ENCODE results near the gene PCID2.
"Not testable (repeated sequence)": the region's sequence is repeated elsewhere in the genome, so short reads cannot be mapped to it uniquely, and the experiment has no call there.

Gene PCID2

DNA sequence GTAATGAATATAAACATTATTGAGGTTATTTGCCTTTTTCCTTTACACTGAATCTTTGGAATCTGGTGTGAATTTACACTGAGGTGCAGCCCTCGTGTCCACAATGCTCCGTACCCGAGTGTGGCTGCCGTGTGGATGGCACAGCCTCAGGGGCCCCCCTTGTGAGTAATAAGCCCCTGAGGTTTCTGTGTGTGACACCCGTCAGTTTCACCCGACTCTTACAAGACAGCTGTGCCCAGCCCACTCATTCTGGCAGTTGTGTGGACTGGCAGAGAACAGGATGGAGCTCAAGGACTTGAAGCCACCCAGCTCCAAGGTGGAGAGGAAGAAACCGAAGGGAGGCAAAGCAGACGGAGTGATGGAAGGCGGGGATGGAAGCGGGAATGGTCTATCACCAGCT, 42.2 kb downstream of the PCID2 start:
- DNase-seq (ENCODE audit: low read depth): no peak

DNA sequence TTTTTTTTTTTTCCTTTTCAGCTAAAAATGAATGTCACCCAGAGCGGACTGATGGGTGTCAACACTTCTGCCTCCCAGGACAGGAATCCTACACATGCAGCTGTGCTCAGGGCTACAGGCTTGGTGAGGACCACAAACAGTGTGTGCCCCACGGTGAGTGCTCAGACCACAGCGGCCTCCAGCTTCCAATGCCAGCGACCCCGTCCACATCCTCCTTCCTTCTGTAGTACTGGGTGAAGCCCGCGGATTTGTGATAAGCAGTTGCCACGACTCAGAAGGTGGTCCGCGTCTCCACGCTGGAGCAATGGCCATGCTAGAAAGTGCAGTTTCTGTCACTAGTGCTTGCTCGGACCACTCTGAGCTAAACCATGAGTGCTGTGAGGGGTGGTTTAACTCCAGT, 44.0 kb downstream of the PCID2 start:
- no peak for DNase-seq (ENCODE audit: low read depth)

DNA sequence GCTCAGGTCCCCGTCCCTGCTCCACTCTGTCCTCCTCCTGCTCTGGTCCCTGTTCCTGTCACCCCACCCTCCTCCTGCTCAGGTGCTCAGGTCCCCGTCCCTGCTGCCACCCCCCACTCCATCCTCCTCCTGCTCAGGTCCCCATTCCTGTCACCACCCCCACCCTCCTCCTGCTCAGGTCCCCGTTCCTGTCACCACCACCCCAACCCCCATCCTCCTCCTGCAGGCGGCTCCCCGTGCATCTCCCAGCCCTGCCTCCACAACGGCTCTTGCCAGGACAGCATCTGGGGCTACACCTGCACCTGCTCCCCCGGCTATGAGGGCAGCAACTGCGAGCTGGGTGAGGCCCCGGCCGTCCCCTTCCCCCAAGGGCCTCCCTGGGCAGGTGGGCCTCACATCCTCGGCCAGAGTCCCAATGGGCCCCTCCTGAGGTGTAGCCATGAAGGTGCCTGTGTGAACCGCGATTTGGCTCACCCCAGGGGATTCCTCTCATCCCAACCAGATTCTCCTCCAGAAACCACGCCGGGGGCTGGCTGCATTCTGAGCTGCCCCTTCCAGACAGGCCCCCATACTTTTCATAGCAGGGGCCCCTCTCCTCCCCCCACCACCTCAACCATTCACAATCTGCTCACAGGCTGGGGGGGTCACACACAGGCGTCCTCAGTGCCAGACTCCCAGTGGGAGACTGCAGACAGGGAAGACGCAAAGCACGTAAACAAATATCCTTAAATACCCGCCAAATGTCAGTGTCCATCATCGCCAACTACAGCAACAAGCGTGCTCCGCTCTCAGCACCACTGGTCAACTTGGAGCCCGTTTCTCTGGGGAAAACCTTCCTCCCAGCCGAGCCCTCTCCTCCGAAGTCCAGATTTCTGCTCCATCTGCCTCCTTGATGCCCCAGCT, 45.4 kb downstream of the PCID2 start:
- DNase-seq (ENCODE audit: low read depth): no peak

DNA sequence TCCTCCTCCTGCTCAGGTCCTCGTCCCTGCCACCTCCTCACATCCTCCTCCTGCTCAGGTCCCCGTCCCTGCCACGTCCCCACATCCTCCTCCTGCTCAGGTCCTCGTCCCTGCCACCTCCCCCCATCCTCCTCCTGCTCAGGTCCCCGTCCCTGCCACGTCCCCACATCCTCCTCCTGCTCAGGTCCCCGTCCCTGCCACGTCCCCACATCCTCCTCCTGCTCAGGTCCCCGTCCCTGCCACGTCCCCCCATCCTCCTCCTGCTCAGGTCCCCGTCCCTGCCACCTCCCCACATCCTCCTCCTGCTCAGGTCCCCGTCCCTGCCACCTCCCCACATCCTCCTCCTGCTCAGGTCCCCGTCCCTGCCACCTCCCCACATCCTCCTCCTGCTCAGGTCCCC, 46.5 kb downstream of the PCID2 start:
- not testable (repeated sequence) for DNase-seq (ENCODE audit: low read depth)

DNA sequence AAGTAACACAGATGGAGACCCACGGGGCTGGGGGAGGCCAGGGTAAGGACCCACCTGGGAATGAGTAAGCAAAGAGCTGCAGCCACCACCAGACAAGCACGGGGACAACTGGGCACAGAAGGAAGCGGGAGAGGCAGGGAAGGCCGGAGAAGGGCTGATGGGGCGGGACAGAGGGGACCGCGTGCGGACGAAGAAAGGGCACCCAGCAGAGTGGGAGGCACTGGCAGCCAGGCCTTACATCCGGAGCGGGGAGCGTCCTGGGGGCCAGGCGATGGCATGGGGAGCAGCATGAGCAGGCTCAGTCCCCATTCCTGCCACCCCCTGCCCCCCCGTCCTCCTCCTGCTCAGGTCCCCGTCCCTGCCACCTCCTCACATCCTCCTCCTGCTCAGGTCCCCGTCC, 47.0 kb downstream of the PCID2 start:
- DNase-seq (ENCODE audit: low read depth): no peak

DNA sequence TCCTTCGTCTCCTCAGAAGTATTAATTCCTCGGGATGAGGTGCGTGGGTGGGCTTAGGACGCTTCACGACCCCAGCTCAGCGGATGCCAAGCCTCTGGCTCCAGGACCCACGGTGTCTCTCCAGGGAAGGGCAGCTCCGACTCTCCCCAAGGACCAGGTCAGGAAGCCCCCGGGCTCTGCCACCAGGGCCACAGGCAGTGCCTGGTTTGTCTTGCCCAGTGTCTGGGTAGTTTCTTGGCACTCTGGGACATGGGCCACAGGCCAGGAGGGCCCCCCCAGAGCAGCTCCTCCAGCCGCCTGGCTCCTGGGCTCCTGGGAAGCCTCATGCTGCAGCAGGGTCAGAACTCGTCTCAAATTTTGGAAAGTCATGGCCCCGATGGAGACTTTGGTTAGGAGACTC, 47.5 kb downstream of the PCID2 start:
- no peak for DNase-seq (ENCODE audit: low read depth)

DNA sequence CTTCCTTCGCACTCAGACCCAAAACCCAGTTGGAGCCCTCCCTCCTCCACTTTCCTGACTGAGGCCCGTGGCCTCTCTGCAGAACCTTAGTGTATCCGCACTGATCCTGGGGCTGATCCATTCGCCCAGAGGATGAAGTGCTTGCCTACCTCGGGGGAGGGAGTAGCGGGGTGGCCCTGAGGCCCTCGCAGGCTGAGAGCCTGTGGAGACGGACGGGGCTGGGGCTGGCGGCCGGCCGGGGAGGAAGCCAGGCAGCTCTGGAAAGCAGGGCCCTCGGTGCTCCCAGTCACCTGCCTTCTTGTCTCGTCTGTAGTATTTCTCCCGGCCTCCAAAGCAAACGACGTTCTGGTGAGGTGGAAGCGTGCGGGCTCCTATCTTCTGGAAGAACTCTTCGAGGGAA, 48.8 kb downstream of the PCID2 start:
- no peak for DNase-seq (ENCODE audit: low read depth)

DNA sequence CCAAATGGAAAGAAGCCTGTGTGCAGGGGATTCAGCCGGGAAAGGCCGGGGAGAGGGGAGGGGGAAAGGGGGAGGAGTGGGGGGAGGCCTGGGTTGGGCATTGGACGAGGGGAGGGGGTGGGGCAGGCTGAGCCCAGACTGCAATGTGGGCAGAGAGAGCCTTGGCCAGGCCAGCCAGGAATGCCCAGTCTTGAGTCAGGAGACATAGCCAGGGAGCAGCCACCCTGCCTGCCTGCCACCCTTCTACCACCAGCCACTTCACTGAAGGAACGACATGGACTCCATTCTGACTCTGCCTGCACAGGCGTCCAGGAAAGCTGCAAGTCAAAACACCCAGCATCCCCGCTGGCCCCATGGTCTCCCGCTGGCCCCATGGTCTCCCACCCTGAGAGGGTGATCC, 49.5 kb downstream of the PCID2 start:
- no peak for DNase-seq (ENCODE audit: low read depth)

DNA sequence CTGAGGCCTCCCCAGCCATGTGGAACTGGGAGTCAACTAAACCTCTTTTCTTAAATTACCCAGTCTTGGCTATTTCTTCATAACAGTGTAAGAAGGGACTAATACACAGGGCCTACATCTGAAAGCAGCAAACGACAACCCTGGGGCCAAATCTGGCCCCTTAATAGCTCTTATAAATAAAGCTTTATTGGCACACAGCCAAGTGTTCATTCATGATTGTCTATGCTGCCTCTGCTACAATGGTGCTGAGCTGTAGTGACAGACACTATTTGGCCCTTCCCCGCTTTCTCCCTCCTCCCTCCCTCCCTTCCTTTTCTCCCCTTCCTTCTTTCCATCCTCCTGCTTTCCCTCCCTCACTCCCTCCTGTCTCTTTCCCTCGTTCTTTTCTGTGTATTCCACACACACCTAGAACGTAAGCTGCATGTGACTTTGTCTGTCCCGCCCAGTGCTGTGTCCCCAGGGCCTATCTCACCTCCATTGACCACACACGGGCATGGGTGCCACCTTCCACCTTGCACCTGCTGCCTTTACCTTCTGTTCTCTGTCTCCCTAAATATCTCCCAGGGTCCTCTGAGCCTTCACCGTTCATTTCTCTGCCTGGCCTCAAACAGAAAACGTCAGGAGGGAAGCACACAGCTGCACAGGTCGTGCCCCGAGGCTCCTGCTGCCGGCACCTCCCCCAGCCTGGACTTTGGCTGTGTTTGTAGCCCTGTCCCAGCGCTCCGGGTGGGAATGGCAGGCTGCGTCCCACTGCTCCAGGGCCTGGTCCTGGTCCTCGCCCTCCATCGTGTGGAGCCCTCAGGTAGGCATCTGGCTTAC, 50.3 kb downstream of the PCID2 start, which contains the start of gene PROZ:
TSS of gene PROZ (plus strand) at position 720 of the 819 bp plus-strand sequence. CDS start at position 733, 13 bp downstream.
- DNase-seq (ENCODE audit: low read depth): no peak

DNA sequence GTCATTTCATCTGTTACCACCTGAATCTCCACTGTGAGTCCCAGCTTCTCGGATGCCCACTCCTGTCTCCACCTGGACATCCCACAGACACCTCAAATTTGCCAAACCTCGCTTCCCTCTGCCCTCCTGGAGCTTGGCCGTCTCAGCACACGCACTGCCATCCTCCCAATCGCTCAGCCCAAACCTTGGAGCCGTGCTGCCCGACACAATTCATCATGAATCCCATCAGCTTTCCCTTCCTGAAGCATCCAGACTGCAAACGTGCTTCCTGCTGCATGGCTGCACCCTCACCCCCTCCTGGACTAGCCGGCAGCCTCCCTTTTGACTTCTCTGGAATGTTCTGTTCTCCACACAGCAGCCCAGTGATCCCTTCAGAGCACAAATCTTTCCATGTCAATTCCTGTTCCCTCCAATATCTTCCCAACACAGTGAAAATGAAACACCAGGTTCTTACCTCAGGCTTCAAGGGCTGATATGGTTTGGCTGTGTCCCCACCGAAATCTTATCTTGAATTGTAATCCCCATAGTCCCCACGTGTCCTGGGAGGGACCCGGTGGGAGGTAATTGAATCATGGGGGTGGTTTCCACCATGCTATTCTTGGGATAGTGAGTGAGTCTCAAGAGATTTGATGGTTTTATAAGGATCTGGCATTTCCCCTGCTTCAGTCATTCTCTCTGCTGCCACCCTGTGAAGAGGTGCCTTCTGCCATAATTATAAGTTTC, 51.1 kb downstream of the PCID2 start:
- DNase-seq (ENCODE audit: low read depth): no peak

DNA sequence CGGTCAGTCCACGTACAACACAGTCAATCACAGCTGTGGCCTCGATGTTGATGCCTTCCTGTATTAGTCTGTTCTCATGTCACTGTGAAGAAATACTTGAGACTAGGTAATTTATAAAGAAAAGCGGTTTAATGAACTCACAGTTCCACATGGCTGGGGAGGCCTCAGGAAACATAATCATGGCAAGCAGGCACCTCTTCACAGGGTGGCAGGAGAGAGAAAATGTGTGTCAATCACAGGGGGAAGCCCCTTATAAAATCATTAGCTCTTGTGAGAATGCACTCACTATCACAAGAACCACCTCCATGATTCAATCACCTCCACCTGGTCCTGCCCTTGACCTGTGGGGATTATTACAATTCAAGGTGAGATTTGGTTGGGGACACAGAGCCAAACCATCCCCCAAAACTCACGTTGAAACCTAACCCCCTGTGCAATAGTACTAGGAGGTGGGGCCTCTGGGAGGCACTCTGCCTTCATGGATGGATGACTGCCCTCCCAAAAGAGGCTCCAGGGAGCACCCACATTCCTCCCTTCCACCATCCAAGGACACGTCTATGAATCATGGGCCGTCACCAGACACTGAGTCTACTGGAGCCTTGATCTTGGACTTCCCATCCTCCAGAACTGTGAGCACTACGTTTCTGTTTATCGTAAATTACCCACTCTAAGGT, 52.4 kb downstream of the PCID2 start:
- DNase-seq (ENCODE audit: low read depth): no peak

DNA sequence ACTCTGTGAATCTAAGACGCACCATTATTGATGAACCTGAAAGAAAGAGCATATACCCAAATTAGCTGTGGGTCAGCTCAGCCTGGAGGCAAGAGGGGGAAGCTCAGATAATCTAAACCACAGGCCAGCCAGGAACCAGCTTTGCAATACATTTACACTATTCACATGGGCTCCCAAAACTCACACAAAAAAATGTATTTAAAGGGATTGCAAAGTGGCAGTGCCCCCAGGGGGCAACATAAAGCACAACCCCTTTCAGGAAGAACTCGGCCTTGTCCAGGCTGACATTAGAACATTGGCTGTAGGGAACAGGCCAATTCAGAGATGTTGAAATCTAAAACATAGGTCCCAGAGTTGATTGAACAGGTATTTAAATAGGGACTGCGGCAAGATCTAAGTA, 53.3 kb downstream of the PCID2 start:
- DNase-seq (ENCODE audit: low read depth): no peak

DNA sequence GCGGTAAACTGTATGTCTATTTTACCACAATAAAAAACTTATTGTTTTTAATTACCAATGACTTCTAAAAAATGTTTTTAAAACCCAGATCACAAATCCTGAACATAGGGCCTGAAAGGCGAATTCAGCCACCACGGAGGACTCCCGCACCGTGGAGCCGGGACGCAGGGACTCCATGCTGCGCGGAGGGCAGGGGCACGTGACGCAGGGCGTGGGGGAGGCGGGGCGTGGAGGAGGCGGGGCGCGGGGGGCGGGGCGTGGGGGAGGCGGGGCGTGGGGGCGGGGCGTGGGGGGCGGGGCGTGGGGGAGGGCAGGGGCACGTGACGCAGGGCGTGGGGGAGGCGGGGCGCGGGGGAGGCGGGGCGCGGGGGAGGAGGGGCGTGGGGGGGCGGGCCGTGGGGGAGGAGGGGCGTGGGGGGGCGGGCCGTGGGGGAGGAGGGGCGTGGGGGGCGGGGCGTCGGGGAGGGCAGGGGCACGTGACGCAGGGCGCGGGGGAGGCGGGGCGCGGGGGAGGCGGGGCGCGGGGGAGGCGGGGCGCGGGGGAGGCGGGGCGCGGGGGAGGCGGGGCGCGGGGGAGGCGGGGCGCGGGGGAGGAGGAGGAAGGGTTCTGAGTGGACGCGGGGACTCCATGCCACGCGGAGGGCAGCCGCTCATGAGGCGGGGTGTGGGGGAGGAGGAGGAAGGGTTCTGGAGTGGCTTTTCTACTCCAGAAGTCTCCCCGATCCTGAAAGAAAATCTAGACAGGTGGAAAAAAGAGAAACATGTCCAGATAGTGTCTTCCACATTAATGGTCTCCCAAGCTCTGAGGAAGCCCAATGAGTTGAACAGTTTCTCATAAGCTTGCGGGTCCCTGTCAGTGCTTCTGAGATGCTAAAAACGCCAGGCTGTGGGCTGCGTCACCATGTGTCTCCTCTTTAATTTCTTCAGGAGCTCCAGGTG, 54.4 kb downstream of the PCID2 start:
- peak; percentile 64 for DNase-seq (ENCODE audit: low read depth)

DNA sequence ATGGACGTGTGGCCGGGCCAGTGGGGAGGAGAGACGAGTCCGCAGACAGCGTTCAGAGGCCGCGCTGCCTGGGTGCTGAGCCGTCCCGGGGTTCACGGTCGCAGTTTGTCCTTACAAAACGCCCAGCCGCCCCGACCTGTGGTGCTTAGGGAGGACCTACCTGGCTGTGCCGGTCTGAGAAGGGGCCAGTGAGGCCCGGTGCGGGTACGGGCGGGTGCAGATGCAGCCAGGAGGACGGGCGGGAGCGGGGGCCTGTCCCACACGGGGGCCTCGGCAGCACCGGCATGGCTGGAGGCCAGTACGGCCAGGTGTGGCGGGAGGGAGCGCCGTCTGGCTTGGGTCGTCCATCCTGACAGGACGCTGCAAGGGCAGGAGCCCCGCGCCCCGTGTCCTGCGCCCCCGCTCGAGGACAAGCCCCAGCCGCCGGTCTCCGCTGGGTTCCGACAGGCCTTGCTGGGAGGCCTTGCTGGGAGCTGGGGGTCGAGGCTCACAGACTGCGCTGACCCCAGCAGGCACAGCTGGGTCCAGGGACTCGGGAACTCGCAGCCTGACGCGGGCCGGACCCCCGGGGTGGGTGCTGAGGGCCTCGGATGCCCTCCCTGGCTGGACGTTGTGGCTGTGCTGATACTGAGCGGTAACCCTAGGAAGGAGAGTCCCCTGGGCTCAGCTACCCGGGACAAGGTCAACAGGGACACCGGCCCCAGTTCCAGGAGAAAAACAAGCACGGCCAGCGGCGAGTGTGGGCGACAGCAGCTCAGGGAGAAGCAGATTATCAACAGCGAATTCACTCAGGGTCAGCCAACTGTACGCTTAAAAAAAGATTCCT, 55.3 kb downstream of the PCID2 start:
- no peak for DNase-seq (ENCODE audit: low read depth)

DNA sequence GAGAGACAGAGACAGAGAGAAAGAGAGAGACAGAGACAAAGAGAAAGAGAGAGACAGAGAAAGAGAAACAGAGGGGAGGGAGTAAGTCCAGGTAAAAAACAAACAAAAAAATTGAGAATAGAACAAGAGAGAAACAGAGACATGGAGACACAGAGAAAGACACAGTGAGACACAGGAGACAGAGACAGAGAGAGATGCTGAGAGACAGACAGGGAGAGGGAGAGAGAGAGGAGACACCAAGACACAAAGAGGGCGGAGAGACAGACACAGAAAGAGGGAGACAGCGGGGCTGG, 55.8 kb downstream of the PCID2 start:
- DNase-seq (ENCODE audit: low read depth): no peak

DNA sequence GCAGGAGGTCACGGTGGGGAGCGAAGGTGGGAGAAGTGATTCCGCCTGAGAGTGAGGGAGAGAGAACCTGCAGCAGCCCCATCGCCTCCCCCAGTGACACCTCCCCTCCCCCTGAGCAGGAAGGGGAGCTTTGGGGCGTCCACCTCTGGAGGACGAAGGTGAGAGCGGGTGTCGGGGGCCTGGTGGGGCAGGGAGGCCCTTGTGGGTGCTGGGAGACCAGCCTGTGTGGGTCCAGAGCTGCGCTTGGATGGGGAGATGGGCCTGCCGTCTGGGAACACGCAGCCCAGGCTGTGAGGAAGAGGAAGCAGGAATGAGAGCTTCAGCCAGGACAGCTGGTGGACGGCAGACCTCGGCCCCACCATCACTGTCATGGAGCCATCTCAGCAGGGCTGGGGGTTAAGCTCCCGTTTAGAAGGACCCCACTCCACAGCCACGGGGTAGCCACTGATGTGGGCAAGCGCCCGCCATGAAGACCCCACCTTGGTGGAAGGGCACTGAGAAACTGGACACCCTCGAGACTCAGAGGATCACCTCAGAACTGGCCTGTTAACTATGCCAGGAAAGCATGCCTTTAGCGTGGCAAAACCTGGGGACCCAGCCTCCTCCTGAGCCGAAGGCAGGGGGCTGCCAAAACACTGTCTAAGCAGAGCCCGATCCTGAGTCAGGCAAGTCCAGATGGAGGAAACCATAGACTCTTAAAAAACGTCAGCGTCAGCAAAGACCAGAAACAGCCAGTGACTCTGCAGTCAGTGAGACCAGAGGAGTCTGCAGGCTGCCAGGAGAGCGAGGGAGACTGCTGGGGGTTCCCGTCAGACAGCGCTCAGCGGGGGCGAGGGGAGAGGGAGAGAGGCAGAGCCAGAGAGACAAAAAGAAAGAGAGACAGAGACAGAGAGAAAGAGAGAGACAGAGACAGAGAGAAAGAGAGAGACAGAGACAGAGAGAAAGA, 56.5 kb downstream of the PCID2 start:
- no peak for DNase-seq (ENCODE audit: low read depth)

DNA sequence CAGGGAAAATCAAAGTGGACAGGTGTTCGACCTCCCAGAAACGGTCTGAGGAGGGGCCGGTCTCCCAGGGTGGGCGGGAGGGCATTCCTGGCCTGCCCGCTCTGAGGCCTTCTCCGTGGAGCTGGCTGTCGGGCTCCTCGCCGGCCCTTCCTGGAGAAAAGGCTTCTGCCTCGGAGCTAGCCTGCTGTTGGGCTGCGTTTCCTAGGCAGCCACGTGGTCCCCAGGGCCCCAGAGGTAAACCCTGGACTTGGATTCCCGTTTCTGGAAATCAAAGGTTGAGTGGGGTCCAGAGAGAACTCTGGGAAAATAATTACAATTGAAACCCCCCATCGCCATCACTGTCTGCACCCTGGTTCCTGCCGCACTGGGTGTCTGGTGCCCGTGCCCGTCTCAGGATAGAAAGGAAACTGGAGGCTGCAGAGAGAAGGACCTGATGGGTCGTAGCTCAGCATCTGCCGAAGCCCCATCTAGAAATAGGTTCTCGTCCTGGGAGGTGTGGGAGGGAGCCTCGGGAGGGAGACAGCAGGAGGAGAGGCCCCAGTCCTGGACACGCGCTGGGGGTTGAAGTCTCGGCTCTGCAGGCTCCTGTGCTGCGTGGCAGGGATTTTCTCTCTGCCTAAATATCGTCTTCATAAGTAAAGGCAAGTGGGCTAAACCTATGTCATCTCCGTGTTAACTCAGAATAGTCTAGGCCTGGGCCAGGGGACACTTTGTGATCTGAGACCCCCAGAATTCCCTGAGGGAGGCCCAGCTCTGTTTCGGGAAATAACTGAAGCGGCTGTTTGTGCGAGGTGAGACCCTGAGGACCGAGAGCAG, 57.7 kb downstream of the PCID2 start:
- no peak for DNase-seq (ENCODE audit: low read depth)

Measured in activated T-helper 9 cell treated with anti-CD3 and anti-CD28 coated beads, Interleukin-2, amount 50 U/mL, for 16 hours (primary cell).